ENCODE results near the gene ACTN2.

The ACTN2 gene

GRCh38 chr1:236751385-236751784 is 65.1 kb downstream of the ACTN2 start:
- no peaks in the 10 kb centered on the region for H3K36me3 ChIP-seq

GRCh38 chr1:236751935-236752334 is 65.6 kb downstream of the ACTN2 start:
- Histone ChIP-seq H3K27me3 (no peaks in the 10 kb centered on the region), H3K27ac (no peak overlapping the region), H3K4me2 (no peak overlapping the region), H3K4me1 (no peaks in the 10 kb centered on the region), H4K20me1 (no peaks in the 10 kb centered on the region), H3K36me3 (no peaks in the 10 kb centered on the region), H3K9me3 (no peaks in the 10 kb centered on the region), H3K9ac (no peak overlapping the region), H3K4me3 (no peak overlapping the region)
- TF ChIP-seq Cebpa-rat (IDR thresholded peaks at IDR 0.05) = no peak

More at GRCh38 chr1:236751385-236751784, 65.1 kb downstream of the ACTN2 start:
- TF ChIP-seq Cebpa-rat (IDR thresholded peaks at IDR 0.05) = no peak
- no peak overlapping the region for H3K27ac ChIP-seq
- H3K27me3 ChIP-seq = no peaks in the 10 kb centered on the region
- no peaks in the 10 kb centered on the region for H4K20me1 ChIP-seq
- no peaks in the 10 kb centered on the region for H3K9me3 ChIP-seq
- no peak overlapping the region for H3K4me3 ChIP-seq
- H3K4me2 ChIP-seq = no peak overlapping the region
- no peak overlapping the region for H3K9ac ChIP-seq
- no peaks in the 10 kb centered on the region for H3K4me1 ChIP-seq

GRCh38 chr1:236753516-236753915 is 67.2 kb downstream of the ACTN2 start:
- no peak overlapping the region for H3K4me3 ChIP-seq
- no peaks in the 10 kb centered on the region for H3K9me3 ChIP-seq
- H3K9ac ChIP-seq = no peak overlapping the region
- no peak for TF ChIP-seq Cebpa-rat (IDR thresholded peaks at IDR 0.05)
- no peak overlapping the region for H3K27ac ChIP-seq
- no peaks in the 10 kb centered on the region for H3K27me3 ChIP-seq
- no peak overlapping the region for H3K4me2 ChIP-seq
- H3K36me3 ChIP-seq = no peaks in the 10 kb centered on the region
- H4K20me1 ChIP-seq = no peaks in the 10 kb centered on the region
- H3K4me1 ChIP-seq = no peaks in the 10 kb centered on the region

- Histone ChIP-seq H3K27ac (no peak overlapping the region), H3K36me3 (no peaks in the 10 kb centered on the region), H3K4me2 (no peak overlapping the region), H4K20me1 (no peaks in the 10 kb centered on the region), H3K27me3 (no peaks in the 10 kb centered on the region), H3K4me1 (no peaks in the 10 kb centered on the region), H3K4me3 (no peak overlapping the region), H3K9me3 (no peaks in the 10 kb centered on the region), H3K9ac (no peak overlapping the region)
- no peak for TF ChIP-seq Cebpa-rat (IDR thresholded peaks at IDR 0.05)
Measured at GRCh38 chr1:236753964-236754363, 67.7 kb downstream of the ACTN2 start.

GRCh38 chr1:236754525-236755210 is 68.4 kb downstream of the ACTN2 start:
- Histone ChIP-seq H3K9ac (no peak overlapping the region), H3K27ac (no peak overlapping the region), H3K27me3 (no peaks in the 10 kb centered on the region), H3K4me2 (no peak overlapping the region), H3K36me3 (no peaks in the 10 kb centered on the region), H3K9me3 (no peaks in the 10 kb centered on the region), H3K4me1 (no peaks in the 10 kb centered on the region), H3K4me3 (no peak overlapping the region), H4K20me1 (no peaks in the 10 kb centered on the region)
- TF ChIP-seq Cebpa-rat (IDR thresholded peaks at IDR 0.05) = no peak

- Histone ChIP-seq H3K4me3 (no peak overlapping the region), H3K9me3 (no peaks in the 10 kb centered on the region), H3K4me1 (peaks cover 4% of the 10 kb centered on the region), H3K27ac (no peak overlapping the region), H3K4me2 (no peak overlapping the region), H3K27me3 (no peaks in the 10 kb centered on the region), H3K36me3 (no peaks in the 10 kb centered on the region), H3K9ac (no peak overlapping the region), H4K20me1 (no peaks in the 10 kb centered on the region)
- no peak for TF ChIP-seq Cebpa-rat (IDR thresholded peaks at IDR 0.05)
Measured at GRCh38 chr1:236757640-236758039, 71.3 kb downstream of the ACTN2 start.

- H3K27me3 ChIP-seq = no peaks in the 10 kb centered on the region
- H3K4me3 ChIP-seq = no peak overlapping the region
- no peak overlapping the region for H3K27ac ChIP-seq
- H3K9me3 ChIP-seq = no peaks in the 10 kb centered on the region
- no peak for TF ChIP-seq Cebpa-rat (IDR thresholded peaks at IDR 0.05)
- H3K4me1 ChIP-seq = peaks cover 9% of the 10 kb centered on the region
- H3K9ac ChIP-seq = no peak overlapping the region
- H3K36me3 ChIP-seq = no peaks in the 10 kb centered on the region
- no peak overlapping the region for H3K4me2 ChIP-seq
- no peaks in the 10 kb centered on the region for H4K20me1 ChIP-seq
Measured at GRCh38 chr1:236759252-236759859, 73.1 kb downstream of the ACTN2 start.

GRCh38 chr1:236760480-236760879 is 74.2 kb downstream of the ACTN2 start:
- no peak for TF ChIP-seq Cebpa-rat (IDR thresholded peaks at IDR 0.05)
- H3K9me3 ChIP-seq = no peaks in the 10 kb centered on the region
- H3K4me2 ChIP-seq = no peak overlapping the region
- H3K4me1 ChIP-seq = peaks cover 9% of the 10 kb centered on the region
- H4K20me1 ChIP-seq = no peaks in the 10 kb centered on the region
- H3K4me3 ChIP-seq = no peak overlapping the region
- H3K27ac ChIP-seq = no peak overlapping the region
- no peak overlapping the region for H3K9ac ChIP-seq
- H3K36me3 ChIP-seq = no peaks in the 10 kb centered on the region
- H3K27me3 ChIP-seq = no peaks in the 10 kb centered on the region

GRCh38 chr1:236760986-236761385 is 74.7 kb downstream of the ACTN2 start:
- no peaks in the 10 kb centered on the region for H3K27me3 ChIP-seq
- H3K27ac ChIP-seq = no peak overlapping the region
- H3K9me3 ChIP-seq = no peaks in the 10 kb centered on the region
- H3K4me1 ChIP-seq = peaks cover 9% of the 10 kb centered on the region
- no peaks in the 10 kb centered on the region for H3K36me3 ChIP-seq
- no peak overlapping the region for H3K4me3 ChIP-seq
- no peaks in the 10 kb centered on the region for H4K20me1 ChIP-seq
- TF ChIP-seq Cebpa-rat (IDR thresholded peaks at IDR 0.05) = no peak
- no peak overlapping the region for H3K4me2 ChIP-seq
- no peak overlapping the region for H3K9ac ChIP-seq

- no peak overlapping the region for H3K27ac ChIP-seq
- no peaks in the 10 kb centered on the region for H3K36me3 ChIP-seq
- no peak overlapping the region for H3K4me2 ChIP-seq
- H3K4me3 ChIP-seq = no peak overlapping the region
- no peak for TF ChIP-seq Cebpa-rat (IDR thresholded peaks at IDR 0.05)
- H3K9me3 ChIP-seq = no peaks in the 10 kb centered on the region
- no peaks in the 10 kb centered on the region for H3K27me3 ChIP-seq
- H3K4me1 ChIP-seq = peaks cover 9% of the 10 kb centered on the region
- H4K20me1 ChIP-seq = no peaks in the 10 kb centered on the region
- no peak overlapping the region for H3K9ac ChIP-seq
Measured at GRCh38 chr1:236761397-236762132, 75.3 kb downstream of the ACTN2 start.

Measured in BLaER1 (cell line).